Heart right ventricle (tissue), 16 donors: ENCODE measurements around the gene MBP. TPM values are rescaled to one million over a fixed set of nuclear protein-coding genes. Genes with fewer than 3 reads are reported as not detected.
A peak's percentile ranks its signal among the peaks of the same experiment; 100 is the strongest.

ENCODE experiments used
- ATAC-seq, 8 donors: fragments of 200-7000 bp; cut with Tn5 transposase; one replicate each; pipeline ENCODE4 v1.9.1; 2020; ENCODE audit warnings: mild to moderate bottlenecking in 8 of 8, moderate library complexity in 8 of 8, moderate number of reproducible peaks in 1 of 8
- DNase-seq, 2 donors: peaks; one replicate each; pipeline ENCODE4 v3.0.0-alpha.2; 2020
- H3K27ac ChIP-seq, 10 donors: fragments of 200-600 bp; sonication (generic) in 2 of 10; one replicate each; pipeline versions ENCODE4 v1.5.0 to v1.8.0; 2020 to 2022; ENCODE audit warnings: mild to moderate bottlenecking in 3 of 10
- H3K27me3 ChIP-seq, 7 donors: fragments of 200-600 bp; one replicate each; pipeline ENCODE4 v1.8.0; 2021 to 2022; ENCODE audit warnings: mild to moderate bottlenecking in 2 of 7
- H3K36me3 ChIP-seq, 9 donors: fragments of 200-600 bp; sonication (generic) in 1 of 9; one replicate each; pipeline versions ENCODE4 v1.5.0 to v1.8.0; 2020 to 2022; ENCODE audit warnings: mild to moderate bottlenecking in 2 of 9
- H3K4me1 ChIP-seq, 9 donors: fragments of 200-600 bp; sonication (generic) in 1 of 9; one replicate each; pipeline versions ENCODE4 v1.5.0 to v1.8.0; 2020 to 2022; ENCODE audit warnings: mild to moderate bottlenecking in 4 of 9
- H3K4me3 ChIP-seq, 10 donors: fragments of 200-600 bp; sonication (generic) in 2 of 10; one replicate each; pipeline versions ENCODE4 v1.5.0 to v1.8.0; 2020 to 2022; ENCODE audit warnings: mild to moderate bottlenecking in 7 of 10, moderate library complexity in 2 of 10
- H3K9me3 ChIP-seq, 11 donors: fragments of 200-600 bp in 10 of 11; sonication (generic) in 2 of 11; one replicate each; pipeline versions ENCODE4 v1.5.0 to v1.8.0; 2013 to 2022; ENCODE audit warnings: mild to moderate bottlenecking in 2 of 11, control low read depth in 1 of 11, moderate library complexity in 1 of 11
- WGBS, 2 donors: extraction: QIAGEN DNeasy Blood & Tissue Kit; methylation state at CpG; one replicate each; pipeline ENCODE4 v1.1.7; 2013; ENCODE audit warnings: inconsistent platforms in 1 of 2; 5-methylcytosine and 5-hydroxymethylcytosine counted together
- intact Hi-C, 10 donors: fragments of 100-400 bp; cut with DNase I; formaldehyde crosslinking; loops; one replicate each; pipeline versions ENCODE4 v1.11.1 to v1.14.2; 2022
- polyA plus RNA-seq, 2 donors: library from polyadenylated mRNA; stranded (reverse); fragments of 200-250 nt; gene quantifications; one replicate each; pipeline ENCODE4 v1.2.3, GENCODE V29; 2013
- total RNA-seq, 10 donors: library from RNA; stranded (reverse); fragmentation: NEBNext Ultra II Directional in 3 of 10; extraction: Animal tissue kit (Norgen Biotek cat#: 25700) in 3 of 10; gene quantifications; one replicate each; pipeline versions ENCODE4 v1.2.1 to v1.2.4, GENCODE V29; 2021 to 2023
- TF ChIP-seq, protein P1 (sequence below), 9 donors: fragments of 200-600 bp; sonication (generic) in 2 of 9; IDR thresholded peaks; one replicate each; pipeline versions ENCODE4 v1.5.0 to v1.8.0; 2021 to 2022; ENCODE audit warnings: antibody characterized with exemption in 9 of 9, mild to moderate bottlenecking in 5 of 9, moderate library complexity in 1 of 9
- donor health status: Arrhythmogenic right ventricular cardiomyopathy.
- donor health status: ischemic (EF 13 %, LVEDD 7.1; RV severe dilation, severe dysfunction).
- donor health status: healthy with polysubstance abuse.
- donor health status: DM: no; HTN: yes; CAD: no.
- donor health status: DM: no; HTN: no; CAD: no.
- donor health status: ischemic (EF 25% LVEDD 6.9; RV normal size, moderate dysfunction).
- donor health status: ischemic (EF 25% LVEDD 5.7; RV mildly dilated, moderate dysfunction).
- donor health status: healthy.
- donor health status: DM: yes; HTN: yes; CAD: no.
- donor health status: Ischemic cardiomyopathy.
- donor health status: ischemic (EF 35%, LVEDD 5.7; RV mildly dilated, moderate dysfunction).
- donor health status: nonischemic (EF 11% LVEDD 7.7; RV severe dilation, severe dysfunction).
- donor health status: DM: yes; HTN: yes; CAD: no.
- donor health status: PGD.
- donor health status: ischemic (EF 29% LVEDD 5.4; RV normal size, mild dysfunction).
- donor health status: nonischemic (EF 23%, LVEDD 6.1; RV moderate dilation, normal function).

Gene MBP
- total and polyA plus RNA-seq, 12 donors = 3.0 to 70.8 (median 43.9) TPM

DNA sequence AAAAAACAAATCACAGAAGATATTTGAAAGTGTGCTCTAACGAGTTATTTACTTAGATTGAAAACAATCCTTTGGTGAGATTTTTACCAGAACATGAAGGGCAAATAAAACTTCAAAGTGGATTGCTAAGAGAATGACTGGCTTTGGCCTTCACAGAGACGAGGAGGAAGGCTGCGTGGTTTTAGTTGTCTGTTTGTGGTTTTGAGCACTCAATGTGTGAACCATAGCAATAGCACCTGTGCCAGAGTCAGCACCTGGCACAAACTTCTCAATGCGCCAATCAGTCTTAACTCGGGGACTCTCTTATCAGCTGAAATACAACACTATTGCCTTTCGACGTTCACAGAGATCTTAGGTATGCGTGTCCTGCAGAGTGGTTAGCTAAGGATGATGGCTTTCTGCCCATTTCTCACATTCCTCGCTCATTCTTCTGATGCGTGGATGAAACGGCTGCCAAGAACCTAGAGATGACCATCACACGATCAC lies 70.0 kb downstream of the MBP start:
- no peaks in the 10 kb centered on the region for H3K27me3 ChIP-seq
- peaks cover 0 to 20% (median 0%) of the 10 kb centered on the region in 9 donors for H3K36me3 ChIP-seq
- intact Hi-C loops = loop anchor here in 1 of 10 donors (10.0 kb wide), 1 partner anchor 152 kb away; no protein-coding TSS in a partner anchor
- WGBS, 2 donors = 41 to 51% methylated on average over 12 of the region's 12 CpGs
- peaks cover 3 to 94% (median 39%) of the 10 kb centered on the region in 9 donors for H3K4me1 ChIP-seq
- peak overlapping the region in 7 of 10 donors; percentile 35 to 91 (median 57) for H3K27ac ChIP-seq
- no peaks in the 10 kb centered on the region for H3K9me3 ChIP-seq
- no peak for DNase-seq
- no peak overlapping the region for H3K4me3 ChIP-seq
- TF ChIP-seq, protein P1, sequence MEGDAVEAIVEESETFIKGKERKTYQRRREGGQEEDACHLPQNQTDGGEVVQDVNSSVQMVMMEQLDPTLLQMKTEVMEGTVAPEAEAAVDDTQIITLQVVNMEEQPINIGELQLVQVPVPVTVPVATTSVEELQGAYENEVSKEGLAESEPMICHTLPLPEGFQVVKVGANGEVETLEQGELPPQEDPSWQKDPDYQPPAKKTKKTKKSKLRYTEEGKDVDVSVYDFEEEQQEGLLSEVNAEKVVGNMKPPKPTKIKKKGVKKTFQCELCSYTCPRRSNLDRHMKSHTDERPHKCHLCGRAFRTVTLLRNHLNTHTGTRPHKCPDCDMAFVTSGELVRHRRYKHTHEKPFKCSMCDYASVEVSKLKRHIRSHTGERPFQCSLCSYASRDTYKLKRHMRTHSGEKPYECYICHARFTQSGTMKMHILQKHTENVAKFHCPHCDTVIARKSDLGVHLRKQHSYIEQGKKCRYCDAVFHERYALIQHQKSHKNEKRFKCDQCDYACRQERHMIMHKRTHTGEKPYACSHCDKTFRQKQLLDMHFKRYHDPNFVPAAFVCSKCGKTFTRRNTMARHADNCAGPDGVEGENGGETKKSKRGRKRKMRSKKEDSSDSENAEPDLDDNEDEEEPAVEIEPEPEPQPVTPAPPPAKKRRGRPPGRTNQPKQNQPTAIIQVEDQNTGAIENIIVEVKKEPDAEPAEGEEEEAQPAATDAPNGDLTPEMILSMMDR (IDR thresholded peaks at IDR 0.05) = no peak
- ATAC-seq = no peak

DNA sequence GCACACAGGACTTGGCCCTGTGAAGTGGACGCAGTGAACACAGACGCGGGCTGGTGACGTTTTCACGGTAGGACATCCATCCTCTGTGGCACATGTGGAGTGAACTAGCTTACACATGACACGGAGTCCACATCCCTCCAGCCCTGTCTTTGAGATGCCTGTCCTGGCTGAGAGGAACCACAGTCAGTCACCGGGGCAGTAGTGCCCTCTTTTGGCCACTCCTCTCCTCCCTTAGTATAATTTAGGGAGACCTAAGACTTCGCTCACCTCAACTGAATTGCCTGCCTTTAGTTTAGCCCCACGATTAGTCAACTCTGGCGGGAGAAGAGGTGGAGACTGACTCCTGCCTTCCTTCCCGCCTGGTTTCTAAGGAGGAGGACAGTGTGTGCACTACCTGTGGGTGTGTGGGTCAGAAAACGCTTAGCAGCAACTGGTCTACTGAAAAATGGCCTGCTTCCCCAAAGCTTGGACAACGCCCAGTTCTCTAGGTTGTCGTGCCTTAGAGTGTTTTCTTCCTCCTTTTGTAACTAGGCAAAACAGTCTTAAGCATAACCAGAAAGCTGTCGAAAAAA lies 70.6 kb downstream of the MBP start:
- H3K27me3 ChIP-seq = no peaks in the 10 kb centered on the region
- DNase-seq (no peak), ATAC-seq (peak in 7 of 8 donors; percentile 19 to 54 (median 42))
- intact Hi-C loops = loop anchor here in 1 of 10 donors (10.0 kb wide), 1 partner anchor 153 kb away; no protein-coding TSS in a partner anchor
- TF ChIP-seq, protein P1 (IDR thresholded peaks at IDR 0.05) = peak in 5 of 9 donors; percentile 22 to 39 (median 24)
- H3K36me3 ChIP-seq = peaks cover 0 to 20% (median 0%) of the 10 kb centered on the region in 9 donors
- no peaks in the 10 kb centered on the region for H3K9me3 ChIP-seq
- no peak overlapping the region for H3K4me3 ChIP-seq
- H3K27ac ChIP-seq = peak overlapping the region in 8 of 10 donors; percentile 33 to 91 (median 53)
- 75 to 81% methylated on average over 15 of the region's 15 CpGs for WGBS, 2 donors
- H3K4me1 ChIP-seq = peaks cover 3 to 94% (median 39%) of the 10 kb centered on the region in 9 donors

DNA sequence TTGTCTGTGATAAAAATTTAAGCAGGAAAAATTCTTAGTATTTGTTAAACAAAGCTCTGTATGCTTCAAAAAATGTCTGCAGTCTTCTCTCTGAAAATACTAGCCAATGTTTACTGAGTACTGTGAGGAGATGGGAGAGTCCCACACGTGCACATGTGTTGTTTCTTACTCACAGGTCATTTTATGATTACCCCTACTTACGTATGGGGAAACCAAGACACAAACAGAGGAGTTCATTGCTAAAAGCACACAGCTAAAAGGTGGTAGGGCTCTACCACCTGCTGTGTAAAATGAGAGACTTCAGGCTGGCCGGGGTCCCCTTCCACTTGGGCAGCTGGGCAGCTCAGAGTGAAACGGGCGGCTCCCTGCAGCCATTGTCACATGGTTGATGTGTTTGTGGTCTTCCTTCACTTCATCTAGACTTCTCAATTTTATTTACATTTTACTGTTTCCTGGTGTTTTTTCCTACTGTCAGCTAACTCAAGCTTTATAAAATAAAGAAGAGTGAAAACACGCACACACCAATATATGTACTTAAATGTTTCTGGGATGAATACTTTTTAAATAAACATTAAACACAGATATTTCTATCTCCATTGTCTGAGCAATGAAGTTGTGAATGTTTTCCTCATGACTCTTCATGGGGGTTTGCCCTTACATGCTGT lies 71.2 kb downstream of the MBP start:
- Histone ChIP-seq H3K4me3 (no peak overlapping the region), H3K27me3 (no peaks in the 10 kb centered on the region), H3K27ac (peak overlapping the region in 7 of 10 donors; percentile 39 to 91 (median 57)), H3K9me3 (no peaks in the 10 kb centered on the region), H3K4me1 (peaks cover 8 to 94% (median 40%) of the 10 kb centered on the region in 9 donors), H3K36me3 (peaks cover 0 to 20% (median 0%) of the 10 kb centered on the region in 9 donors)
- ATAC-seq (no peak), DNase-seq (no peak)
- 83 to 92% methylated on average over 6 of the region's 6 CpGs for WGBS, 2 donors
- intact Hi-C loops = loop anchor here in 1 of 10 donors (10.0 kb wide), 1 partner anchor 153 kb away; no protein-coding TSS in a partner anchor
- TF ChIP-seq, protein P1 (IDR thresholded peaks at IDR 0.05) = no peak

DNA sequence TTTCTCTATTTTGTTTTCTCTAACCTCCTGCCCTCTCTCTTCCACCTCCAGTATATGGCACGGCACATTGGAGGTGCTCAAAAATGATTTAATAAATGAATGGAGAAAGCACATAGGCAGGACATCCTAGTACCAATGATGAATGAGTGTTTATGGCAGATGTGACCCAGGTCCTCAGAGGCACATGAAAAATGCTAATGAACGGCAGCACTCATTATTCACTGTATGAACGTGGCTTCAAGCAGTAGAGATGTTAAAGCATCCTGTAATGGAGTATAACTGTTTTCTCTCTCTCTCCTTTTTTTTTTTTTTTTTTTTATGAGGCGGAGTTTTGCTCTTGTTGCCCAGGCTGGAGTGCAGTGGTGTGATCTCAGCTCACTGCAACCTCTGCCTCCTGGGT lies 72.4 kb downstream of the MBP start:
- H3K27me3 ChIP-seq = no peaks in the 10 kb centered on the region
- no peaks in the 10 kb centered on the region for H3K9me3 ChIP-seq
- TF ChIP-seq, protein P1 (IDR thresholded peaks at IDR 0.05) = no peak
- no peak for DNase-seq
- no peak overlapping the region for H3K4me3 ChIP-seq
- peaks cover 14 to 94% (median 44%) of the 10 kb centered on the region in 9 donors for H3K4me1 ChIP-seq
- no peak for ATAC-seq
- peaks cover 0 to 12% (median 0%) of the 10 kb centered on the region in 9 donors for H3K36me3 ChIP-seq
- H3K27ac ChIP-seq = peak overlapping the region in 1 of 10 donors; percentile 91
- 87 to 90% methylated on average over 4 of the region's 4 CpGs for WGBS, 2 donors
- intact Hi-C loops = loop anchor here in 1 of 10 donors (10.0 kb wide), 1 partner anchor 155 kb away; no protein-coding TSS in a partner anchor
